HL-60 (cell line): ENCODE measurements around the gene CNDP2.
"Not testable (repeated sequence)": the region's sequence is repeated elsewhere in the genome, so short reads cannot be mapped to it uniquely, and the experiment has no call there.

ENCODE experiments used
- GABPA ChIP-seq: IDR thresholded peaks from 2 replicates; pipeline ENCODE4 v1.6.1; 2012; ENCODE audit warnings: low read depth
- POLR2AphosphoS5 ChIP-seq: IDR thresholded peaks from 2 replicates; pipeline ENCODE4 v1.6.1; 2012; ENCODE audit warnings: low read depth
- SPI1 ChIP-seq: IDR thresholded peaks from 2 replicates; pipeline ENCODE4 v1.6.1; 2012; ENCODE audit warnings: low read depth, mild to moderate bottlenecking, borderline replicate concordance
- TF ChIP-seq, protein P1 (sequence below): IDR thresholded peaks from one replicate; pipeline ENCODE4 v1.5.1; 2011; ENCODE audit warnings: low read length, control low read depth, inconsistent platforms; ENCODE audit not compliant: insufficient read depth
- TF ChIP-seq, protein P2 (sequence below): IDR thresholded peaks from 2 replicates; pipeline ENCODE4 v1.6.1; 2012; ENCODE audit warnings: low read depth; ENCODE audit not compliant: insufficient replicate concordance

- TF ChIP-seq, protein P1, sequence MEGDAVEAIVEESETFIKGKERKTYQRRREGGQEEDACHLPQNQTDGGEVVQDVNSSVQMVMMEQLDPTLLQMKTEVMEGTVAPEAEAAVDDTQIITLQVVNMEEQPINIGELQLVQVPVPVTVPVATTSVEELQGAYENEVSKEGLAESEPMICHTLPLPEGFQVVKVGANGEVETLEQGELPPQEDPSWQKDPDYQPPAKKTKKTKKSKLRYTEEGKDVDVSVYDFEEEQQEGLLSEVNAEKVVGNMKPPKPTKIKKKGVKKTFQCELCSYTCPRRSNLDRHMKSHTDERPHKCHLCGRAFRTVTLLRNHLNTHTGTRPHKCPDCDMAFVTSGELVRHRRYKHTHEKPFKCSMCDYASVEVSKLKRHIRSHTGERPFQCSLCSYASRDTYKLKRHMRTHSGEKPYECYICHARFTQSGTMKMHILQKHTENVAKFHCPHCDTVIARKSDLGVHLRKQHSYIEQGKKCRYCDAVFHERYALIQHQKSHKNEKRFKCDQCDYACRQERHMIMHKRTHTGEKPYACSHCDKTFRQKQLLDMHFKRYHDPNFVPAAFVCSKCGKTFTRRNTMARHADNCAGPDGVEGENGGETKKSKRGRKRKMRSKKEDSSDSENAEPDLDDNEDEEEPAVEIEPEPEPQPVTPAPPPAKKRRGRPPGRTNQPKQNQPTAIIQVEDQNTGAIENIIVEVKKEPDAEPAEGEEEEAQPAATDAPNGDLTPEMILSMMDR: not testable (repeated sequence)
- TF ChIP-seq GABPA, POLR2AphosphoS5: not testable (repeated sequence)
- TF ChIP-seq, protein P2, sequence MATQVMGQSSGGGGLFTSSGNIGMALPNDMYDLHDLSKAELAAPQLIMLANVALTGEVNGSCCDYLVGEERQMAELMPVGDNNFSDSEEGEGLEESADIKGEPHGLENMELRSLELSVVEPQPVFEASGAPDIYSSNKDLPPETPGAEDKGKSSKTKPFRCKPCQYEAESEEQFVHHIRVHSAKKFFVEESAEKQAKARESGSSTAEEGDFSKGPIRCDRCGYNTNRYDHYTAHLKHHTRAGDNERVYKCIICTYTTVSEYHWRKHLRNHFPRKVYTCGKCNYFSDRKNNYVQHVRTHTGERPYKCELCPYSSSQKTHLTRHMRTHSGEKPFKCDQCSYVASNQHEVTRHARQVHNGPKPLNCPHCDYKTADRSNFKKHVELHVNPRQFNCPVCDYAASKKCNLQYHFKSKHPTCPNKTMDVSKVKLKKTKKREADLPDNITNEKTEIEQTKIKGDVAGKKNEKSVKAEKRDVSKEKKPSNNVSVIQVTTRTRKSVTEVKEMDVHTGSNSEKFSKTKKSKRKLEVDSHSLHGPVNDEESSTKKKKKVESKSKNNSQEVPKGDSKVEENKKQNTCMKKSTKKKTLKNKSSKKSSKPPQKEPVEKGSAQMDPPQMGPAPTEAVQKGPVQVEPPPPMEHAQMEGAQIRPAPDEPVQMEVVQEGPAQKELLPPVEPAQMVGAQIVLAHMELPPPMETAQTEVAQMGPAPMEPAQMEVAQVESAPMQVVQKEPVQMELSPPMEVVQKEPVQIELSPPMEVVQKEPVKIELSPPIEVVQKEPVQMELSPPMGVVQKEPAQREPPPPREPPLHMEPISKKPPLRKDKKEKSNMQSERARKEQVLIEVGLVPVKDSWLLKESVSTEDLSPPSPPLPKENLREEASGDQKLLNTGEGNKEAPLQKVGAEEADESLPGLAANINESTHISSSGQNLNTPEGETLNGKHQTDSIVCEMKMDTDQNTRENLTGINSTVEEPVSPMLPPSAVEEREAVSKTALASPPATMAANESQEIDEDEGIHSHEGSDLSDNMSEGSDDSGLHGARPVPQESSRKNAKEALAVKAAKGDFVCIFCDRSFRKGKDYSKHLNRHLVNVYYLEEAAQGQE: not testable (repeated sequence)
- TF ChIP-seq SPI1: peak; percentile 40; the same call in 1 of the 2 replicates
These were observed 4.6 kb downstream of the CNDP2 start for GRCh38 chr18:74500774-74501173.
